ENCODE measurements around the gene BEND7. TPM values are rescaled to one million over a fixed set of nuclear protein-coding genes. Genes with fewer than 3 reads are reported as not detected.
A peak's percentile ranks its signal among the peaks of the same experiment; 100 is the strongest.
"Not testable (repeated sequence)": the region's sequence is repeated elsewhere in the genome, so short reads cannot be mapped to it uniquely, and the experiment has no call there.

BEND7 gene
- 13.9 and 16.5 TPM in 2 replicates for total RNA-seq

GRCh38 chr10:13528875-13529713 lies at the start of gene BEND7:
Gene BEND7 (minus strand): TSS chr10:13529014. CDS start chr10:13528533, 481 bp downstream.
- DNase-seq (ENCODE audit: low read depth, low spot score), result no peak

- no peak for DNase-seq (ENCODE audit: low read depth, low spot score)
These were observed 45.1 kb upstream of the BEND7 start for GRCh38 chr10:13573960-13574359.

GRCh38 chr10:13571541-13571940 lies 42.7 kb upstream of the BEND7 start:
- DNase-seq (ENCODE audit: low read depth, low spot score), result no peak

- DNase-seq (ENCODE audit: low read depth, low spot score), result no peak
These were observed 38.2 kb upstream of the BEND7 start for GRCh38 chr10:13567030-13567429.

- no peak for DNase-seq (ENCODE audit: low read depth, low spot score)
These were observed 35.8 kb upstream of the BEND7 start for GRCh38 chr10:13564576-13564975.

- DNase-seq (ENCODE audit: low read depth, low spot score), result no peak
These were observed 34.9 kb upstream of the BEND7 start for GRCh38 chr10:13563481-13564445.

GRCh38 chr10:13560597-13560996 lies 31.8 kb upstream of the BEND7 start:
- DNase-seq (ENCODE audit: low read depth, low spot score), result no peak

- DNase-seq (ENCODE audit: low read depth, low spot score), result no peak
These were observed 30.4 kb upstream of the BEND7 start for GRCh38 chr10:13559124-13559700.

- no peak for DNase-seq (ENCODE audit: low read depth, low spot score)
These were observed 27.2 kb upstream of the BEND7 start for GRCh38 chr10:13555884-13556510.

- no peak for DNase-seq (ENCODE audit: low read depth, low spot score)
These were observed 22.0 kb upstream of the BEND7 start for GRCh38 chr10:13550802-13551201.

- no peak for DNase-seq (ENCODE audit: low read depth, low spot score)
These were observed 13.7 kb upstream of the BEND7 start for GRCh38 chr10:13542533-13542932.

- DNase-seq (ENCODE audit: low read depth, low spot score), result not testable (repeated sequence)
These were observed 9.2 kb upstream of the BEND7 start for GRCh38 chr10:13537985-13538384.

- DNase-seq (ENCODE audit: low read depth, low spot score), result no peak
These were observed 8.0 kb upstream of the BEND7 start for GRCh38 chr10:13536674-13537366.

GRCh38 chr10:13535346-13535745 lies 6.5 kb upstream of the BEND7 start:
- no peak for DNase-seq (ENCODE audit: low read depth, low spot score)

GRCh38 chr10:13529714-13529973 lies 830 bp upstream of the BEND7 start:
- no peak for DNase-seq (ENCODE audit: low read depth, low spot score)

GRCh38 chr10:13528123-13528874 lies 515 bp downstream of the BEND7 start:
- DNase-seq (ENCODE audit: low read depth, low spot score), result no peak

- DNase-seq (ENCODE audit: low read depth, low spot score), result no peak
These were observed 1.0 kb downstream of the BEND7 start for GRCh38 chr10:13527864-13528122.

- DNase-seq (ENCODE audit: low read depth, low spot score), result peak; percentile 61
These were observed 1.6 kb downstream of the BEND7 start for GRCh38 chr10:13526948-13527863.

GRCh38 chr10:13525663-13526062 lies 3.2 kb downstream of the BEND7 start:
- DNase-seq (ENCODE audit: low read depth, low spot score), result no peak
